ENCODE results near the gene NLRP5.
"Not testable (repeated sequence)": the region's sequence is repeated elsewhere in the genome, so short reads cannot be mapped to it uniquely, and the experiment has no call there.

Gene NLRP5

GRCh38 chr19:56076498-56076897, 89.9 kb downstream of the NLRP5 start:
- DNase-seq (ENCODE audit: low spot score), result peak; percentile 62

DNA sequence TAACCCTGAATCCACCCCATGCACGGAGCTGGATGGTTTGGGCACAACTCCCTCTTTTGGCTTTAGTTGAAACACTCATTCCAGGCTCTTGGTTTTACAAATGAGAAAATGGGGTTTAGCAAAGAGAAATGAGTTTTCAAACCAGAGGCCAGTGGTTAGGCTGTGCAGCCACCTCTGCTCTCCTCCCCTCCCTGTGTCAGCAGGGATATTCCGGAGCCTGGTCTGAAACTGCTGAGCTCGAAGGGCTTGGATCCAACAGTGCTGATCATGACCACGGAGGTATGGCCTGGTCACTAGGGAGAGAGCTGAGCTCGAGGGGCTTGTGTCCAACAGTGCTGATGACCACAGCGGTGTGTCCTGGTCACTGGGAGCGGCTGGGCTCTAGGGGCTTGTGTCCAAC, 93.0 kb downstream of the NLRP5 start:
- DNase-seq (ENCODE audit: low spot score), result no peak

- DNase-seq (ENCODE audit: low spot score), result peak; percentile 63
These were observed 94.3 kb downstream of the NLRP5 start for GRCh38 chr19:56080669-56081401.

DNA sequence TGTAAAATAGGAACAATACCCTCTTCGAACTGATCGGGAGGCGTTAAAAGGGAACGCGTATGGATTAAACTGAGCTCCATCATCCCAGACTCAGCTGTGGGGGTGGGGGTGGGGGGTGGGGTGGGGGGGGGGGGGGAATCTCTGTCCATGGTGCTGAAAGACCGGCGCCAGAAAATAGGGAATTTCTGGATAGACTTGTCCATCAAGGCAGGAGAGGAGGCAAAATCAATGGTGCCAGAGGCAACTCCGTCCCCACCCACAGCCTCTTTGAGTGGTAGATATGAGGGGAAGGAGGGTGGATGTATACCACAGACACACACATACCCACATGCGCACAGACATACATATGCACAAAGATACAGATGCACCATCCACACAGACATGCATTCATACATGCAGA, 97.1 kb downstream of the NLRP5 start:
- DNase-seq (ENCODE audit: low spot score), result no peak

DNA sequence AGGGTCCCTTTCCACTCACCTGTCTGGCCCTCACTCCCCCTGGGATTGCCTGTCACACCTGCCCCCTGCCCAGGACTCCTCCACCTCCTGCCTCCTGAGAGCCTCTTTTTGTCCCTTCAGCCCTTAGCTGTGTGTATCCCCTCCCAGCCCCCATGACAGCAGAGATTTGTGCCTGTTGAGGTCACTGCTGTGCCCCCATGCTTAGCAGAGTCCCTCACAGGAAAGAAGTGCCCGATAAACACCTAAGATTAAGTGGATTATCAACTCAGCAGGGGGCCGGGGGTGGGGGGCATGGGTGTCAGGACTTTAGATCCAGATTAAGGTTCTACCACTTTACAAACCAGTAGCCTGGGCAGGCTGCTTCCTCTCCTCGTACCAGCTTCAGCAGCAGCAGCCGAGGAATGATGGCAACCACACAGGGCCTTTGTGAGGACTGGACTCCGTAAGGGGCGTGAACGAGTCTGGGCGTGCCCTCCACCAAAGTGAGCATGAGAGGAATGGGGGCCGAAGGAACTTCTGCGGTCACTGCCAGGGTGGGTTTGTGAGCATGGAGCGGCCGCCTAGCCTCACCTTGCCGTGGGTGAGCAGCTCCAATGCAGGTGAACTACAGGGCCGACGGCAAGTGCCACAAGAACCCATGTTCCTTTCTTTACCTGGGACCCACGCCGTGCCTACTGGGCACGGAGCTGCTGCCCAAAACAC, 98.4 kb downstream of the NLRP5 start:
- DNase-seq (ENCODE audit: low spot score), result no peak

GRCh38 chr19:56085571-56086275, 99.1 kb downstream of the NLRP5 start:
- no peak for DNase-seq (ENCODE audit: low spot score)

DNA sequence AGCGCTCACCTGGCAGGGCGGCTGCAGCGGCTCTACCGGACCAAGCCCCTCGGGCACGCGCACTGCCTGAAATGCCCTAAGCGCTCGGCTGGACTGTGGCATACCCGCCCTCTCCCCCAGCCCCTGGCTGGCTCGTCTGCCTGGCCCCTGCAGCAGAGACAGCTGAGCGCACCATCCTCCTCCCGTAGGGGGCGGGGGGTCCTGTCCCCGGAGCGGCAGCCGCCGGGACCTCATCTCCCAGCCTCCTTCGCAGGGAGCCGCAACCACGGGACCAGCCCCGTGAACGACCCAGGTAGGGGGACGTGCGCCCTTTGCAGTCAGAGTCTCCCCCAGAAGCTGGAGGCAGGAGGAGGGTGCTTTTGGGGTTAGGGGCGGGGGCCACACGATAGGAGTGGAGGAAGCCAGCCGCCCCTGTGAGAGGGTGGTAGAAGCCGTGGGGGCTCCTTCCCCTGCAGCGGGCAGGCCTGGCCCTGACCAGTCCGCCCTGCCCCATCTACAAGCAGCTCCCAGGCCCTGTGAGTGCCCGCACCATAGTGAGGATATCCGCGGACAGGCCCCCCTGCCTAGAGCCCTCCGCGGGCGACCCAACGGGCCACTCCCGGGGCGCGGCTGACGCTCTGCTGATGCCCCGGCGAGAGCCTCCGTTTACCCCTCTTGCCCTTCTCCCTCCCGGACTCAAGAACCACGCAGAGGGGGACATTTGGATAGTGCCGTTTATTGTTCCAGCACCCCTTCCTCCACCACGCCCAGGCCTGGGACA, 100.3 kb downstream of the NLRP5 start:
- no peak for DNase-seq (ENCODE audit: low spot score)

DNA sequence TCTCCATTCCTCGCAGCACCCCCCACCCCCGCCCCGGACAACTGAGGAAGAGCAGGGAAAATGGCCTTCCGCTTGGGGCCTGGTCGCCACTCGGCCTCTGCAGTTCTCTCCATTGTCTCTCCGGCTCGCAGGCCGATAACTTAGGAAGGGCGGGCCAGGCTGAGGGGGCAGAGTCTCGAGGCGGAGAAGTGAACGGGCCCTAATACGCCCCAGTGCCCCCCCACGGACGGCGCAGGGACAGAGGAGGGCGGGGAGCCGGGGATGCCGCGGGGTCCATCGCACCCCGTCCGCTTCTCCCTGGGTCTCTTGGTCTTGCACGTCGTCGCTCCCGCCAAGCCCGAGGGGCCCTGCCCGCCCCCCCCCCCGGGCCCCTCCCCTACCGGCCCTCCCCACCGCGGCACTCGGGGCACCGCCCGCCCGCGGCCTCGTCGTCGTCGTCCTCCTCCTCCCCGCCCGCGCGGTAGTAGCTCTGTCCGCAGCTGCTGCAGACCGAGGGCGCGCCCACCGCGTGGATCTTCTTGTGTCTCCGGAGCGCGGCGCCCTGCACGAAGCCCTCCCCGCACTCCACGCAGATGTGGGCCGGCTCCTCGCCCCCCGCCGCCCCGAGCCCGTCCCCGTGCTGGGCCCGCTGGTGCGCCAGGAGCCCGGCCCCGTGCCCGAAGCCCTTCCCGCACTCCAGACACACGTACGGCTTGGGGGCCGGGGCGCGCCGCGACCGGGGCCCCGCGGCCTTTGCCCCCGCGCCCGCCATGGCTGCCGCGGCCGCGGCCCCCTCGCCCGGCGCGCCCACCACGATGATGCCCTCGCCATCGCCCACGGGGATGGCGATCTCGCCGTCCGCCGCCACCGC, 101.3 kb downstream of the NLRP5 start:
- no peak for DNase-seq (ENCODE audit: low spot score)

- DNase-seq (ENCODE audit: low spot score), result no peak
These were observed 102.1 kb downstream of the NLRP5 start for GRCh38 chr19:56088497-56089215.

DNA sequence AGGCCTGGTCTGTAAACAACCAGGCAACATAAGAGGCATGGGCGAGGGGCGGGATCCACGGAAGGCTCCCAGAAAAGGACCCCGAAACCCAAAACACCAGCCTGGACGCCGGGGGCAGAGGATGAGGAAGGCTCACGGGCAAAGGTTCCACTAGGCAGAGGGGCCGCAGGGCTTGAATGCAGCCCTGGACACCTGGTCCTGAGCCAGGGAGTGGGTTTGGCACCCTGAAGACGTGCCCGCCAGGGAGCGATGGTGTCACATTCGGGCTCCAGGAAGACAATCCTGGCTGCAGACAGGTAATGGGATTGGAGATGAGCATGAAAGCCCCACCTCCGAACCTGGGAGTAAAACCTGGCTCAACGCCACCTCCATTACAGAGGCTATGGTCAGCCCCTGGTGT, 102.8 kb downstream of the NLRP5 start:
- no peak for DNase-seq (ENCODE audit: low spot score)

- peak; percentile 61 for DNase-seq (ENCODE audit: low spot score)
These were observed 104.5 kb downstream of the NLRP5 start for GRCh38 chr19:56091066-56091490.

DNA sequence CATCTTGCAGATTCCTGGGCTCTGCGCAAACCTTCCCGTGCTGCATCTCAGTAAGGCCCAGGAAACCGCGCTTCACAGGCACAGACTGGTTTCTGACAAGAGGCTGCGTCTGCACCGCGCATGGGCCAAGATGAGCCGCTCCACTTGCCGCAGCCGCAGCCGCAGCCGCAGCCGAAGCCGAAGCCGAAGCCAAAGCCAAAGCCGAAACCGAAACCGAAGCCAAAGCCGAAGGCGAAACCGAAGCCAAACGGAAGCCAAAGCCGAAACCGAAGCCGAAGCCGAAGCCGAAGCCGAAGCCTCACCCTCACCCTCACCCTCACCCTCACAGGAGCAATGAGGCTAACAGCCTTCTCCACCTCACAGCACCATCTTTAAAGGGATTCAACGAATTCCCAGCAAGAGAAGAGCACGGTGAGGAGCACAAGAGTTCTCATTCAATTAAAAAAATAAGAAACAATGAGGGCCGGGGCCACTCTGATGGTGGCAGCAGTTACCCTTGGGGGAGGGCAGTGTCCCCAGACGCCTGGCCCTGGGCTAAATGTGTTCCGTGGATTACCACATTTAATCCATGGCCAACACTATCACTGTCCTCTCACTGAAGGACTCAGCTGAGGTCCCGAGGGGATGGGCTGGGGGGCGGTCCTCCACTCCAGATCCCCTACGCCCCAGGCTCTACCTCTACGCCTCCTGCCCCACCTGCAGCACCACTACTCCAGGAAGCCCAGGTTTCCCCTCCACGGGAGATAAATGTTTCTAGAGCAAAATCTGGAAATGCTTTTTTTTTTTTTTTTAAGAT, 105.4 kb downstream of the NLRP5 start:
- DNase-seq (ENCODE audit: low spot score), result no peak

- no peak for DNase-seq (ENCODE audit: low spot score)
These were observed 106.4 kb downstream of the NLRP5 start for GRCh38 chr19:56092685-56093631.

- no peak for DNase-seq (ENCODE audit: low spot score)
These were observed 107.9 kb downstream of the NLRP5 start for GRCh38 chr19:56094449-56094848.

DNA sequence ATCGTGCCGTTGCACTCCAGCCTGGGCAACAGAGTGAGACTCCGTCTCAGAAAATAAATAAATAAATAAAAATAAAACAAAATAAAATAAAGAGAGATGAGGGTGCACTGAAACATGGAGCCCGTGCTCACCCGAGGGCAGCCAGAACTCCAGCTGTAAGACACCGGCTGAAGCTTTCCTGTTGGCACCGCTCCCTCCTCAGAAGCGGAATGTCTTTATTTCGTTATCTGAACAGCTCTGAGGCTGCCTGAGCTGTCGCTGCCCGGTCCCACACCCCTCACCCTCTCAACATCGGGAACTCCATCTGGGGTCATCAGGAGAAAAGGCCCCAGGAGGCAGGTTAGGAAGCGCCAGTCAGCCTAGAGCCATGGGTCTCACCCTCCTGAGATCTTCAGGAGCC, 110.1 kb downstream of the NLRP5 start:
- no peak for DNase-seq (ENCODE audit: low spot score)

GRCh38 chr19:56097306-56097705, 110.7 kb downstream of the NLRP5 start:
- no peak for DNase-seq (ENCODE audit: low spot score)

- no peak for DNase-seq (ENCODE audit: low spot score)
These were observed 111.2 kb downstream of the NLRP5 start for GRCh38 chr19:56097776-56098175.

- DNase-seq (ENCODE audit: low spot score), result not testable (repeated sequence)
These were observed 111.7 kb downstream of the NLRP5 start for GRCh38 chr19:56098237-56098636.

All from COLO829 (cell line).